ENCODE data around the gene NARS2. TPM values are rescaled to one million over a fixed set of nuclear protein-coding genes. Genes with fewer than 3 reads are reported as not detected.
A peak's percentile ranks its signal among the peaks of the same experiment; 100 is the strongest.
"Not testable (repeated sequence)": the region's sequence is repeated elsewhere in the genome, so short reads cannot be mapped to it uniquely, and the experiment has no call there.

The NARS2 gene
- polyA plus RNA-seq, 3 donors from 2014 or later: 4.8 to 12.2 (median 8.4) TPM

DNA sequence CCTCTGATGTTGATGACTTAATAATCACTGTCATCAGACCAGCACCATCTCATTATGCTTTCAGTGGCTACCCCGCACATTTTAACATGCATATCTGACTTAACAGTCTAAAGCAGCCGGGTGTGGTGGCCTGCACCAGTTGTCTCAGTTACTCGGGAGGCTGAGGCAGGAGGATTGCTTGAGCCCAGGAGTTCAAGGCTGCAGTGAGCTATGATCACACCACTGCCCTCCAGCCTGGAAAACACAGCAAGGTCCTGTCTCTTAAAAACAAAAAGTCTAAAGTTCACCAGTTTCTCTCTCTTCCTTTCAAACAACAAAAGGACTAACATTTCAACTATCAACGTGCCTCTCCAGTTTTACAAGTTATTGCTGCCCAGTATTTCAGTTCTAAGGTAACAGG lies 101.8 kb downstream of the NARS2 start:
- Mint-ChIP-seq H3K4me3 (no peak overlapping the region), H3K4me1 (no peaks in the 10 kb centered on the region), H3K27ac (no peak overlapping the region), H3K9me3 (no peaks in the 10 kb centered on the region), H3K27me3 (ENCODE audit: low read depth in 3 of 3) (no peaks in the 10 kb centered on the region), H3K36me3 (peaks cover 12 to 28% (median 26%) of the 10 kb centered on the region in 3 donors)
- DNase-seq: no peak

DNA sequence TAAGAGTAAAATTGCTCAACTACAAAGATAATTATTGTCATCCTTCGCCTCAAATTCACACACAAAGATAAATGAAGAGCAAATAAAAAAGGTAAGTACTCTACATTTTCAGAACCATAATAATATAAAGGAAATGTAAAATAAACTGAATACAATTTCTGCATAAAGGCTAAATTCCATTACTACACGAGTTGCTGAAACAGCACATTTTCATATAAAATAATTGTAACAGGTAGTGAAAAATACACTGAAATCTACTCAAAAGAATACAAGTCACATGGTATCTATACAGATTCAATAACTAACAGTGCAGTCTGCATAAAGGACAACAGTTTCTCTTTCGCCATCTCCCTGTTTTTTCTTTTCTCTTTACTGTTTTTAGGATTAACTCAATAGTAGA lies 102.3 kb downstream of the NARS2 start:
- no peak for DNase-seq
- no peak overlapping the region for H3K4me3 Mint-ChIP-seq
- no peaks in the 10 kb centered on the region for H3K4me1 Mint-ChIP-seq
- H3K36me3 Mint-ChIP-seq: peaks cover 8 to 28% (median 20%) of the 10 kb centered on the region in 3 donors
- H3K9me3 Mint-ChIP-seq: no peaks in the 10 kb centered on the region
- H3K27me3 Mint-ChIP-seq (ENCODE audit: low read depth in 3 of 3): no peaks in the 10 kb centered on the region
- H3K27ac Mint-ChIP-seq: no peak overlapping the region

DNA sequence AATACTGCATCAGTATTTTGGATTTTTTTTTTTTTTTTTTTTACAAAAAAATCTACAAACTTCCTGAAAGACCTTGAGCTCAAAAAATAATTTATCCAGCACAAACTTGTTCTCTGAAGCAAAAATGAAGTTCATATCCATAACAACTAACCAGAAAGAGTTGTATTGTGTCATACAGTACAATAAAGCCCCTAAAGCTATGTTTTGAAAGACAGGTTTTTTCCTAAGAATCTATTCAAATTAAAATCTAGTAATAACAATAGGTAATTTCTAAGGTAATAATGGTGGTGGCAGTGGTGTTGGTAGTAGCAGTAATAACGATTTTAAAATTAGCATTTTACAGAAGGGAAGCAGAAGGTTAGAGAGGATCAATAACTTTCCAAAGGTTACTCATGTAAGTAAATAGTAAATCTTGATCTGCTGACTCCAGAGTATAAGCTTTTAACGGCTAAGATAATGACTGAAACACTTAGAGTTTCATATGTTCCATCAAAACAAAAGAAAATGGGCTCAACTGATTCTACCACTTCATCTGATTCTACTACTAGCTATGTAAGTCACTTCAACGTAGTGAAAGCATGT lies 103.7 kb downstream of the NARS2 start:
- H3K27ac Mint-ChIP-seq: no peak overlapping the region
- no peak for DNase-seq
- peaks cover 8 to 20% (median 12%) of the 10 kb centered on the region in 3 donors for H3K36me3 Mint-ChIP-seq
- no peaks in the 10 kb centered on the region for H3K9me3 Mint-ChIP-seq
- H3K27me3 Mint-ChIP-seq (ENCODE audit: low read depth in 3 of 3): no peaks in the 10 kb centered on the region
- no peak overlapping the region for H3K4me3 Mint-ChIP-seq
- H3K4me1 Mint-ChIP-seq: peaks cover under 1 to 2% of the 10 kb centered on the region in 2 donors

- peaks cover 0 to 2% (median 0%) of the 10 kb centered on the region in 3 donors for H3K27me3 Mint-ChIP-seq (ENCODE audit: low read depth in 3 of 3)
- H3K27ac Mint-ChIP-seq: peak overlapping the region in 1 of 6 donors; percentile 24
- H3K9me3 Mint-ChIP-seq: no peaks in the 10 kb centered on the region
- peaks cover 9 to 11% of the 10 kb centered on the region in 2 donors for H3K4me1 Mint-ChIP-seq
- H3K4me3 Mint-ChIP-seq: no peak overlapping the region
- peaks cover 5 to 17% (median 16%) of the 10 kb centered on the region in 3 donors for H3K36me3 Mint-ChIP-seq
- DNase-seq: no peak
Measured at GRCh38 chr11:78469896-78470295, 104.8 kb downstream of the NARS2 start.

- peaks cover 23% of the 10 kb centered on the region in 2 donors for H3K4me1 Mint-ChIP-seq
- H3K27ac Mint-ChIP-seq: no peak overlapping the region
- no peaks in the 10 kb centered on the region for H3K9me3 Mint-ChIP-seq
- DNase-seq: no peak
- H3K36me3 Mint-ChIP-seq: peaks cover 8 to 16% (median 15%) of the 10 kb centered on the region in 3 donors
- H3K27me3 Mint-ChIP-seq (ENCODE audit: low read depth in 3 of 3): peaks cover 0 to 2% (median 2%) of the 10 kb centered on the region in 3 donors
- H3K4me3 Mint-ChIP-seq: no peak overlapping the region
Measured at GRCh38 chr11:78467931-78468330, 106.7 kb downstream of the NARS2 start.

DNA sequence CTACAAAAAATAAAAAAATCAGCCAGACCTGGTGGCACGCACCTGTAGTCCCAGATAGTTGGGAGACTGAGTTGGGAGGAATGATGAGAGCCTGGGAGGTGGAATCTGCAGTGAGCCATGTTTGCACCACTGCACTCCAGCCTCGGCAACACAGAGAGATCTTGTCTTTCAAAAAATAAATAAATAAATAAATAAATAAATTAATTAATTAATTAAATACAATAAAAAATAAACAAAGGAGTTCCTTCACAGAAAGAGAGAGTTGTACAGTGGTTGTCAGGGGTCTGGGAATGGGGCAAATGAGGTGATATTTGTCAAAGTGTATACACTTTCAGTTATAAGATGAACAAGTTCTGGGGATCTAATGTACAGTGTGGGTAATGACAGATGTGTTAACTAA lies 107.3 kb downstream of the NARS2 start:
- H3K4me3 Mint-ChIP-seq: no peak overlapping the region
- peaks cover 8 to 15% (median 15%) of the 10 kb centered on the region in 3 donors for H3K36me3 Mint-ChIP-seq
- no peak for DNase-seq
- H3K9me3 Mint-ChIP-seq: no peaks in the 10 kb centered on the region
- H3K27ac Mint-ChIP-seq: peak overlapping the region in 3 of 6 donors; percentile 5 to 91 (median 65)
- H3K27me3 Mint-ChIP-seq (ENCODE audit: low read depth in 3 of 3): peaks cover 0 to 2% (median 2%) of the 10 kb centered on the region in 3 donors
- peaks cover 23% of the 10 kb centered on the region in 2 donors for H3K4me1 Mint-ChIP-seq

DNA sequence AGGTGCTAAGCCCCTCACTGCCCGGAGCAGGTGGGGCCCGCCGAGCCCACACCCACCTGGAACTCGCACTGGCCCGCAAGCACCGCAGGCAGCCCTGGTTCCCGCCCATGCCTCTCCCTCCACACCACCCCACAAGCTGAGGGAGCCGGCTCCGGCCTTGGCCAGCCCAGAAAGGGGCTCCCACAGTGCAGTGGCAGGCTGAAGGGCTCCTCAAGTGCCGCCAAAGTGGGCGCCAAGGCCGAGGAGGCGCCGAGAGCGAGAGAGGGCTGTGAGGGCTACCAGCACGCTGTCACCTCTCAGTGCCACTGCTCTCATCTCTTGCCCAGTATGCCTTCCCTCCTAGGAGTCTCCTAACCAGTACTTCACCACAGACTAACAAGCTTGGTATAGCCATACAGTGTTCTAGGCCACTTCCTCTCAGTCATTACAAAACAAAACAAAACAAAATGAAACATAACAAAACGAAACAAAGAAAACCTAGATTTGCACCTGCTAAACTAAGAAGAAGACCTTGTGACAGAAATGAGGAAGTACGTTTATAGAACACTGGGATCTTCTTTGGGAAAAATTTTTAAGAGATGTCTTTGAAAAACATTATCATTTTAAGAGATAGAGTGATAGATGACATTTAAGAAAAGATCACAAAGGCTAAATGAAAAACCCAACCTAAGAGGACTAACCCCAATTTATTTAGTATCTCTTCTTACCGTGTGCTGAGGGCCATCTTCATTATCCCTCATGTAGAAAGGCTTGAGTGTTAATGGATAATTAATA lies 109.3 kb downstream of the NARS2 start:
- H3K4me1 Mint-ChIP-seq: peaks cover 23% of the 10 kb centered on the region in 2 donors
- H3K27ac Mint-ChIP-seq: peak overlapping the region; percentile 91 to 97 (median 94)
- peaks cover 12 to 23% (median 16%) of the 10 kb centered on the region in 3 donors for H3K36me3 Mint-ChIP-seq
- peak overlapping the region; percentile 66 to 88 (median 78) for H3K4me3 Mint-ChIP-seq
- peak; percentile 70 to 78 (median 75) for DNase-seq
- H3K27me3 Mint-ChIP-seq (ENCODE audit: low read depth in 3 of 3): peaks cover 0 to 2% (median 2%) of the 10 kb centered on the region in 3 donors
- H3K9me3 Mint-ChIP-seq: no peaks in the 10 kb centered on the region

DNA sequence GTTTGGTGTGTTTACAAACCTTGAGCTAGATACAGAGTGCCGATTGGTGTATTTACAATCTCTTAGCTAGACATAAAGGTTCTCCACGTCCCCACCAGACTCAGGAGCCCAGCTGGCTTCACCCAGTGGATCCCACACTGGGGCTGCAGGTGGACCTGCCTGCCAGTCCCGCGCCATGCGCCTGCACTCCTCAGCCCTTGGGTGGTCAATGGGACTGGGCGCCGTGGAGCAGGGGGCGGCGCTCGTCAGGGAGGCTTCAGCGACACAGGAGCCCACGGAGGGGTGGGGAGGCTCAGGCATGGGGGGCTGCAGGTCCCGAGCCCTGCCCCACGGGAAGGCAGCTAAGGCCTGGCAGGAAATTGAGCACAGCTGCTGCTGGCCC lies 109.9 kb downstream of the NARS2 start:
- DNase-seq: peak; percentile 0 to 1 (median 1)
- H3K27ac Mint-ChIP-seq: peak overlapping the region; percentile 60 to 85 (median 78)
- H3K4me3 Mint-ChIP-seq: peak overlapping the region in 3 of 5 donors; percentile 20 to 60 (median 58)
- peaks cover 18 to 28% (median 20%) of the 10 kb centered on the region in 3 donors for H3K36me3 Mint-ChIP-seq
- not testable (repeated sequence) for H3K27me3 Mint-ChIP-seq (ENCODE audit: low read depth in 3 of 3); H3K9me3 Mint-ChIP-seq
- peaks cover 23% of the 10 kb centered on the region in 2 donors for H3K4me1 Mint-ChIP-seq

- Mint-ChIP-seq H3K9me3 (no peaks in the 10 kb centered on the region), H3K36me3 (peaks cover 23 to 36% (median 28%) of the 10 kb centered on the region in 3 donors), H3K27me3 (ENCODE audit: low read depth in 3 of 3) (peaks cover 2% of the 10 kb centered on the region in 3 donors), H3K27ac (no peak overlapping the region), H3K4me1 (peaks cover 16 to 18% of the 10 kb centered on the region in 2 donors), H3K4me3 (no peak overlapping the region)
- no peak for DNase-seq
Measured at GRCh38 chr11:78460471-78460870, 114.2 kb downstream of the NARS2 start.

DNA sequence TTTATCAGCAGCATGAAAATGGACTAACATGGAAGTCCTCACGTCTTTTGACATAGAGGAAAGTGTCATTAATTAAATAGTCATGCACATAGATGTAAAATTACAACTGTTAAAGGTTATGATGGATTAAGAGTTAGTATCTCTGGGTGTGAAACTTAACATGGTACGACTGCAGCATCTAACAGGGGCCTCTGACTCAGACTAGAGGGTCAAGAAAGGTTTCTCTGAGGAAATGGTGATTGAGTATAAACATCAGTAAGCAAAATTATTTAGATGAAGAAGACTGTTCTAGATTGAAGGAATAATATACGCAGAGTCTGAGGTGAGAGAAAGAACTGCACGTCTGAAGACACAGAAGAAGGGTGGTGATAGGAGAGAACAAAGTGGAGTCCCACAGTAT lies 114.9 kb downstream of the NARS2 start:
- H3K36me3 Mint-ChIP-seq: peaks cover 23 to 40% (median 25%) of the 10 kb centered on the region in 3 donors
- no peak for DNase-seq
- H3K4me3 Mint-ChIP-seq: no peak overlapping the region
- H3K27me3 Mint-ChIP-seq (ENCODE audit: low read depth in 3 of 3): peaks cover 0 to 2% (median 2%) of the 10 kb centered on the region in 3 donors
- peaks cover 13 to 17% of the 10 kb centered on the region in 2 donors for H3K4me1 Mint-ChIP-seq
- H3K27ac Mint-ChIP-seq: no peak overlapping the region
- H3K9me3 Mint-ChIP-seq: no peaks in the 10 kb centered on the region

GRCh38 chr11:78457448-78457847 lies 117.2 kb downstream of the NARS2 start:
- Mint-ChIP-seq H3K27ac (no peak overlapping the region), H3K27me3 (ENCODE audit: low read depth in 3 of 3) (peaks cover 0 to 2% (median 0%) of the 10 kb centered on the region in 3 donors), H3K4me1 (peaks cover 14 to 21% of the 10 kb centered on the region in 2 donors), H3K36me3 (peaks cover 19 to 33% (median 24%) of the 10 kb centered on the region in 3 donors), H3K4me3 (no peak overlapping the region), H3K9me3 (no peaks in the 10 kb centered on the region)
- DNase-seq: no peak

DNA sequence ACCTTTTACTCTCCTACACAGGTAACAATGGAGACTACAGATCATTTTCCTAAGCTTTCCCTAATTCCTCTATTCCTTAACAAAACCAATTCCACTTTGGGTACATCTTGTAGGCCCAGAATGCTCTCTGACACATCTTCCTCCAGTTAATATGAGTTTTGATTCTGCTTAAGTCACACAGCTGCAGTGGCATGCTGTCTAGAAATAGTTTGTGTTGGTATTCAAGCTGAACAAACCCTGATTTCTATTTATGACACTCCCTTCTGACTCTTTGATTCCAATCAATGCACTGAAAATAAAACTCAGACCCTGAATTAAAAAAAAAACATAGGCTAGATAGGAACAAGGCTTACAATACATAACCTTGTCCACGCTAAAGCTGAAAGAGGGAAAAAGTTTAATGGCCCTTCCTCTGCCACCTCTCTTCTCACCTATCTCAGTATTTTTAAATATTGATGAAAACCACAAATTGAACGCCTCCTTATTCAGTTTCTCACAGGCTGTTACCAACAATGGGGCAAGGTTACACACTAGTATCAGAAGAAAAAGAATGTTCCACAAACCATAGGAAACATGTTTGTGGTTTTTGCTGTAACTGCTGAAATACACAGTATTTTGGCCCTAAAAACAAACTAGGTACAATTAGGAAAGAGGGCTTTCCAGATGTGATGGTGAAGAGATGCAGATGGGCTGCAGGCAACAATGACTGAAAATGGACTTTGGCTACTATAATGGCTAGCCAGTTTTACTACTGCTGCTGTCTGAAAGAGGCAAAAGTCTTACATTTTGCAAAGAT lies 121.3 kb downstream of the NARS2 start:
- peak overlapping the region in 1 of 5 donors; percentile 15 for H3K4me3 Mint-ChIP-seq
- H3K27ac Mint-ChIP-seq: peak overlapping the region in 3 of 6 donors; percentile 12 to 48 (median 17)
- H3K27me3 Mint-ChIP-seq (ENCODE audit: low read depth in 3 of 3): no peaks in the 10 kb centered on the region

GRCh38 chr11:78451371-78452150 lies 123.1 kb downstream of the NARS2 start:
- no peak overlapping the region for H3K27ac Mint-ChIP-seq
- no peak overlapping the region for H3K4me3 Mint-ChIP-seq
- H3K9me3 Mint-ChIP-seq: no peaks in the 10 kb centered on the region
- no peak for DNase-seq
- H3K4me1 Mint-ChIP-seq: peaks cover 14 to 21% of the 10 kb centered on the region in 2 donors
- H3K36me3 Mint-ChIP-seq: peaks cover 5 to 19% (median 5%) of the 10 kb centered on the region in 3 donors
- H3K27me3 Mint-ChIP-seq (ENCODE audit: low read depth in 3 of 3): no peaks in the 10 kb centered on the region

More for the DNA sequence above, 121.3 kb downstream of the NARS2 start:
- Mint-ChIP-seq H3K9me3 (no peaks in the 10 kb centered on the region), H3K4me1 (peaks cover 14 to 21% of the 10 kb centered on the region in 2 donors), H3K36me3 (peaks cover 5 to 20% (median 8%) of the 10 kb centered on the region in 3 donors)
- no peak for DNase-seq

Measured in immature natural killer cell (primary cell).